WTC11 (cell line): Measurements from ENCODE around the gene ZMIZ1. TPM values are rescaled to one million over a fixed set of nuclear protein-coding genes. Genes with fewer than 3 reads are reported as not detected.

ENCODE experiments used
- ATAC-seq: fragments of 200-7000 bp; cut with Tn5 transposase; 2 replicates; pipeline ENCODE4 v1.10.0; 2021; ENCODE audit warnings: mild to moderate bottlenecking, moderate library complexity
- CTCF ChIA-PET: fragments of 300-600 bp; sonication (Branson Sonifier 250); formaldehyde crosslinking; loops from one replicate; lab custom pipeline; 2021; ENCODE audit warnings: antibody characterized with exemption; lab: Charles Lee
- POLR2A ChIA-PET: fragments of 350-600 bp; sonication (Branson Sonifier 250); formaldehyde crosslinking; loops from one replicate; lab custom pipeline; 2021; ENCODE audit warnings: antibody characterized with exemption; lab: Charles Lee
- DNase-seq: peaks from one replicate; pipeline ENCODE4 v3.0.0; 2021; ENCODE audit warnings: low spot score
- H3K27ac Mint-ChIP-seq: 2 replicates; pipeline ENCODE4 v1.8.0; 2021; ENCODE audit warnings: mixed read lengths
- H3K27me3 Mint-ChIP-seq: 2 replicates; pipeline ENCODE4 v1.8.0; 2021; ENCODE audit warnings: low read depth, mild to moderate bottlenecking, moderate library complexity, mixed read lengths
- H3K36me3 Mint-ChIP-seq: 2 replicates; pipeline ENCODE4 v1.8.0; 2021; ENCODE audit warnings: mixed read lengths
- H3K4me1 Mint-ChIP-seq: 2 replicates; pipeline ENCODE4 v1.8.0; 2022; ENCODE audit warnings: mixed read lengths
- H3K4me3 Mint-ChIP-seq: 2 replicates; pipeline ENCODE4 v1.8.0; 2021; ENCODE audit warnings: mild to moderate bottlenecking, moderate library complexity, mixed read lengths
- H3K9me3 Mint-ChIP-seq: 2 replicates; pipeline ENCODE4 v1.8.0; 2021; ENCODE audit warnings: mixed read lengths
- AFF4 ChIP-seq: sonication (generic); formaldehyde crosslinking; IDR thresholded peaks from 2 replicates; pipeline ENCODE4 v1.8.1; 2023; ENCODE audit warnings: mild to moderate bottlenecking, missing genetic modification reagents, borderline replicate concordance
- CREM ChIP-seq: sonication (generic); formaldehyde crosslinking; IDR thresholded peaks from 2 replicates; pipeline ENCODE4 v1.8.1; 2022; ENCODE audit warnings: mild to moderate bottlenecking, missing genetic modification reagents, moderate library complexity
- CTCF ChIP-seq: fragments of 200-600 bp; IDR thresholded peaks from 2 replicates; pipeline ENCODE4 v1.8.0; 2022; ENCODE audit warnings: antibody characterized with exemption
- ESRRA ChIP-seq: sonication (generic); formaldehyde crosslinking; IDR thresholded peaks from 2 replicates; pipeline ENCODE4 v1.8.1; 2022; ENCODE audit warnings: mild to moderate bottlenecking, missing genetic modification reagents, borderline replicate concordance
- FOXJ3 ChIP-seq: sonication (generic); formaldehyde crosslinking; IDR thresholded peaks from 2 replicates; pipeline ENCODE4 v1.9.0; 2021; ENCODE audit warnings: missing genetic modification reagents, mild to moderate bottlenecking, borderline replicate concordance
- FOXP1 ChIP-seq: sonication (generic); formaldehyde crosslinking; IDR thresholded peaks from 2 replicates; pipeline ENCODE4 v1.8.0; 2022; ENCODE audit warnings: missing genetic modification reagents, mild to moderate bottlenecking, moderate library complexity, borderline replicate concordance
- GTF2I ChIP-seq: fragments of 250-450 bp; sonication (Bioruptor Pico); conservative IDR thresholded peaks from 2 replicates; pipeline ENCODE4 v1.4.0; 2021; ENCODE audit warnings: mild to moderate bottlenecking
- MYBL2 ChIP-seq: sonication (generic); formaldehyde crosslinking; IDR thresholded peaks from 2 replicates; pipeline ENCODE4 v1.8.1; 2023; ENCODE audit warnings: mild to moderate bottlenecking, moderate library complexity, missing genetic modification reagents
- NFATC4 ChIP-seq: fragments of 250-450 bp; sonication (Bioruptor Pico); IDR thresholded peaks from 2 replicates; pipeline ENCODE4 v1.9.0; 2021; ENCODE audit warnings: mild to moderate bottlenecking
- NR3C1 ChIP-seq: sonication (generic); formaldehyde crosslinking; conservative IDR thresholded peaks from 2 replicates; pipeline ENCODE4 v1.8.1; 2023; ENCODE audit warnings: low read depth, mild to moderate bottlenecking, missing genetic modification reagents
- PREB ChIP-seq: sonication (generic); formaldehyde crosslinking; IDR thresholded peaks from 2 replicates; pipeline ENCODE4 v1.8.1; 2022; ENCODE audit warnings: mild to moderate bottlenecking, missing genetic modification reagents, moderate library complexity, borderline replicate concordance
- RORB ChIP-seq: fragments of 250-450 bp; sonication (Bioruptor Pico); IDR thresholded peaks from 2 replicates; pipeline ENCODE4 v1.9.0; 2021; ENCODE audit warnings: mild to moderate bottlenecking
- TEAD4 ChIP-seq: sonication (generic); formaldehyde crosslinking; IDR thresholded peaks from 2 replicates; pipeline ENCODE4 v1.8.0; 2022; ENCODE audit warnings: mild to moderate bottlenecking, missing genetic modification reagents
- USF1 ChIP-seq: sonication (generic); formaldehyde crosslinking; IDR thresholded peaks from 2 replicates; pipeline ENCODE4 v1.8.0; 2022; ENCODE audit warnings: mild to moderate bottlenecking, missing genetic modification reagents
- USF2 ChIP-seq: sonication (generic); formaldehyde crosslinking; IDR thresholded peaks from 2 replicates; pipeline ENCODE4 v1.8.1; 2023; ENCODE audit warnings: mild to moderate bottlenecking, missing genetic modification reagents, moderate library complexity
- ZBTB21 ChIP-seq: sonication (generic); formaldehyde crosslinking; IDR thresholded peaks from 2 replicates; pipeline ENCODE4 v1.8.1; 2023; ENCODE audit warnings: mild to moderate bottlenecking, missing genetic modification reagents, borderline replicate concordance
- ZNF219 ChIP-seq: sonication (generic); formaldehyde crosslinking; IDR thresholded peaks from 2 replicates; pipeline ENCODE4 v1.8.0; 2023; ENCODE audit warnings: missing genetic modification reagents, mild to moderate bottlenecking, borderline replicate concordance
- ZNF232 ChIP-seq: sonication (generic); formaldehyde crosslinking; IDR thresholded peaks from 2 replicates; pipeline ENCODE4 v1.8.0; 2022; ENCODE audit warnings: mild to moderate bottlenecking, missing genetic modification reagents
- ZNF396 ChIP-seq: fragments of 250-450 bp; sonication (Bioruptor Pico); IDR thresholded peaks from 2 replicates; pipeline ENCODE4 v1.8.0; 2021; ENCODE audit warnings: mild to moderate bottlenecking, moderate library complexity, borderline replicate concordance
- ZNF416 ChIP-seq: fragments of 250-450 bp; sonication (Bioruptor Pico); IDR thresholded peaks from 2 replicates; pipeline ENCODE4 v1.9.0; 2021; ENCODE audit warnings: mild to moderate bottlenecking, inconsistent platforms
- ZNF425 ChIP-seq: fragments of 250-450 bp; sonication (Bioruptor Pico); conservative IDR thresholded peaks from 2 replicates; pipeline ENCODE4 v1.9.0; 2021; ENCODE audit warnings: mild to moderate bottlenecking
- ZSCAN18 ChIP-seq: fragments of 250-450 bp; sonication (Bioruptor Pico); IDR thresholded peaks from 2 replicates; pipeline ENCODE4 v2.1.2; 2022; ENCODE audit warnings: mild to moderate bottlenecking, moderate library complexity
- total RNA-seq: library from RNA; stranded (reverse); gene quantifications from 3 replicates; pipeline ENCODE4 v1.2.3, GENCODE V29; 2021

Gene ZMIZ1
- total RNA-seq, 1 experiment from 2014 or later, result 44.4 TPM

GRCh38 chr10:79115302-79115701 is 46.5 kb downstream of the ZMIZ1 start:
- H3K4me3 Mint-ChIP-seq, result no peak overlapping the region
- no peaks in the 10 kb centered on the region for H3K27me3 Mint-ChIP-seq
- peaks cover 60% of the 10 kb centered on the region for H3K4me1 Mint-ChIP-seq
- ChIA-PET POLR2A (no interaction called here), CTCF (interaction anchor here (1.8 to 1.9 kb wide), 2 partner anchors 10 to 80 kb away, joined by 6 to 11 read pairs; no protein-coding TSS in a partner anchor)
- peaks cover 11% of the 10 kb centered on the region for H3K36me3 Mint-ChIP-seq
- no peaks in the 10 kb centered on the region for H3K9me3 Mint-ChIP-seq
- no peak overlapping the region for H3K27ac Mint-ChIP-seq
- ATAC-seq (no peak), DNase-seq (no peak)
- TF ChIP-seq TEAD4 (CRISPR knock-in tag) (no peak), USF1 (no peak), ZNF425 (CRISPR knock-in tag) (no peak), RORB (CRISPR knock-in tag) (no peak), ZNF396 (CRISPR knock-in tag) (no peak), ZBTB21 (no peak), ESRRA (CRISPR knock-in tag) (no peak), ZNF416 (CRISPR knock-in tag) (no peak), AFF4 (CRISPR knock-in tag) (no peak), ZNF219 (CRISPR knock-in tag) (no peak), CTCF (no peak), PREB (no peak), MYBL2 (CRISPR knock-in tag) (no peak)
- TF ChIP-seq, all 79 proteins: peak for 0

GRCh38 chr10:79116368-79116767 is 47.6 kb downstream of the ZMIZ1 start:
- H3K4me3 Mint-ChIP-seq, result no peak overlapping the region
- peaks cover 62% of the 10 kb centered on the region for H3K4me1 Mint-ChIP-seq
- H3K27ac Mint-ChIP-seq, result peak overlapping the region; percentile 38; the same call in 1 of the 2 replicates
- POLR2A ChIA-PET, result no interaction called here
- CTCF ChIA-PET, result no interaction called here
- H3K9me3 Mint-ChIP-seq, result no peaks in the 10 kb centered on the region
- H3K36me3 Mint-ChIP-seq, result peaks cover 14% of the 10 kb centered on the region
- H3K27me3 Mint-ChIP-seq, result no peaks in the 10 kb centered on the region
- ATAC-seq, result no peak
- no peak for DNase-seq
- no peak for TF ChIP-seq ZNF232 (CRISPR knock-in tag)
- no peak for TF ChIP-seq ZSCAN18 (CRISPR knock-in tag)
- TF ChIP-seq USF2, result no peak
- TF ChIP-seq GTF2I (CRISPR knock-in tag), result no peak
- TF ChIP-seq NFATC4, result no peak
- TF ChIP-seq CREM (CRISPR knock-in tag), result no peak
- TF ChIP-seq FOXP1, result no peak
- no peak for TF ChIP-seq NR3C1 (CRISPR knock-in tag)
- TF ChIP-seq FOXJ3 (CRISPR knock-in tag), result no peak
